GM19043 (cell line): ENCODE measurements around the gene MAPKAP1.
"Not testable (repeated sequence)": the region's sequence is repeated elsewhere in the genome, so short reads cannot be mapped to it uniquely, and the experiment has no call there.

Source experiments
- ATAC-seq: cut with Tn5 transposase; IDR thresholded peaks from one replicate; pipeline ENCODE4 v1.9.1; 2021; ENCODE audit warnings: low read depth; ENCODE audit not compliant: unreplicated experiment

The MAPKAP1 gene

GRCh38 chr9:125571824-125572223 lies 135.2 kb downstream of the MAPKAP1 start:
- ATAC-seq: not testable (repeated sequence)

GRCh38 chr9:125570246-125570645 lies 136.8 kb downstream of the MAPKAP1 start:
- no peak for ATAC-seq

DNA sequence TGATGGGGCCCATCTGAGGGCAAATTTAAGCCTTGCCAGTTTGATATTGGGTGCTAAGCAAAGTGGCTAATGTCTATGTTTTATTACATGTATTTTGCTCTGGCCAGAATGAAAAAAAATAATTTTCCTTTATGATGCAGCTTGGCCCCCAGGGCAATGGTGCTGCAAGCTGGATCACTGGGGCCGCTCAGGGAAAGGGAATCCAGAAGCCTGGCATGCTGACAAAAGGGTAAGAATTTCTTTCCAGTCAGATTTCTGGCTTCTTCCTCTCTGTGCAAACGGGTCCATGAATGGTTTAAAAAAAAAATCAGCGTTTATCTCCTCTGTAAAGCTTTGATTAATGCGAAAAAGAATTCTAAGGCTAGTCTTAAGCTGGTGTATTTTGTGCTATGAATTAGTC lies 138.4 kb downstream of the MAPKAP1 start:
- ATAC-seq: no peak

DNA sequence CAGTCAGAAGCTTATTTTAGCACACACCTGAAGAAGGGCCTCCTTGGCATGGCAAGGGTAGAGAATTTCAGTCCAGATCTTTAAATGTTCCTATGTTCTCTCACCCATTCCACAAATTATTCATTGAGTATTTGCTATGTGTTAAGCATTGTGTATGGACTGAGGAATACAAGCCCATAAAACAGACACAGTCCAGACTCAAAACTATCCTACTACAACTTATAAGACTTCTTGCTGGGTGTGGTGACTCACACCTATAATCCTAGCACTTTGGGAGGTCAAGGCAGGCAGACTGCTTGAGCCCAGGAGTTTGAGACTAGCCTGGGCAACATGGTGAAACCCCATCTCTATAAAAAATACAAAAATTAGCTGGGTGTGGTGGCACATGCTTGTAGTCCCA lies 141.0 kb downstream of the MAPKAP1 start:
- not testable (repeated sequence) for ATAC-seq

- no peak for ATAC-seq
These were observed 141.9 kb downstream of the MAPKAP1 start for GRCh38 chr9:125565126-125565525.

- ATAC-seq: no peak
These were observed 142.4 kb downstream of the MAPKAP1 start for GRCh38 chr9:125564631-125565030.

DNA sequence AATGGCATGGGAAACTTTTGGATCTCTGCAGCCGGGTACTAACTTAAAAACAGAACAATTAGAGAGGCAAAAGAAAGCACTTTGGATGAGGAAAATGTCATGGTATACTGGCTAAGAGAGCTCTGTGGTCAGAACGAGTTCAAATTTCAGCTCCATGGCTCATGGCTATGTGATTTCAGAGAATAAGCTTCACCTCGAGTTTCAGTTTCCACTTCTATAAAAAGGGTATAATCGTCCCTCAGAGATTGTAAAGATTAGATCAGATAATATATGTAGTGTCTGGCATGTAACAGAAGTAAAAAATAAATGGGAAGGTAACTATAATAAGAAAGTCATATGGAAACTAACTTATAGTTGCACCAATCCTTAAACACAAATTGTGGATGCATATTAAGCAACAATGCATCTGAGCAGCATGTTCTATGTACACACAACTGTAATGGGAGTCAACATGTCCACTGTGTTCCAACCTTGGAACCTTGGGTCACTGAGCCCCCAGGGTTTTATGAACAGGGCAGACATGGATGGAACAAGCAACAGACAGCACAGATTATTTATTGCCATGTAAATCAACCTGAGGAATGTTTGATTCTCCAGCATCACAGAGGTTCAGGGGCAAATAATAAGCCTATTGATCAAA lies 145.4 kb downstream of the MAPKAP1 start:
- peak; percentile 71 for ATAC-seq

DNA sequence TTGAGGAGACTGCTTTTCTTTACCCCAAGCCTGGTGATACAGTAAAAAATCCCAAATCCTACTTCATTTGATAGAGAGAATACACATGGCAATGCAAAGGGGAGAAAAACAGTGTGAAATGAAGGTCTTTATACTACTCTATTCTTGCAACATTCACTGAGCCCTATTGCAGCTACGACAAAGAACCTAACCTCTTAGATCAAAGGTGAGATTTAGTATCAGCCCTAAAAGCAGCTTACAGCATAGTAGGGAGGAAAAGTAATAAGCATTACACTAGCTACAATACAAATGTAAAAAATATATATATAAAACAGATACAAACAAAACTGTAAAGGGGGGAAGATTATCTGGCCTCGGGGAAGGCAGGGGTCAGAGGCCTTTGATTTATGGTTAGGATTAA lies 147.1 kb downstream of the MAPKAP1 start:
- no peak for ATAC-seq

- no peak for ATAC-seq
These were observed 147.8 kb downstream of the MAPKAP1 start for GRCh38 chr9:125559194-125559593.

DNA sequence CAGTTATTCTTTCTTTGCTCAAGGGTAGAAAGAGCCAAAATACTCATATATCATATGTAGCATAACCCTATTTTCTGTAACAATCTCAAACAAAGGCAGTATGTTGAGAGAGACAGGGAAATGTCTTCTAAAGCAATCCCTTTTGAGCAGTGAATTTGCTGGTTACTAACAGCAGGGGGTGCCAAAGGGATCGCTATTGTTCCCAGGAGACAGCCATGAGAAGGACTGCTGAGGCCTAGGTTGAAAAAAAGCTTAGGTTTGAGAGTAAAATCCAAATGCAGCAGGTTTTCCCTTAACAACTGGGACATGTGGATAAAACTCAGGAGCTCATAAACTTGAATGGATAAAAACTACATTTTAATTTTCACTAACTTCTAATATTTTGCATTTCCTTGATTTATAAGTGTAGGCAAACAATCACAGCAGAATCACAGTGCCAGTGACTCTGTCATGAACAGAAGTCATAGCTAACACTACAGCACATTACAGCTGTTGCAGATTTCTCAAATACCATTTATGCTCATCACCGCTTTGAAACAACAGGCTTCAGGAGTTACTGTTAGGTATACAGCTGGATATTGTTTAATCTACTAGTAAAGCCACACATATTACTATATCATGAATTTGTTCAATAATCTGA lies 148.4 kb downstream of the MAPKAP1 start:
- no peak for ATAC-seq

DNA sequence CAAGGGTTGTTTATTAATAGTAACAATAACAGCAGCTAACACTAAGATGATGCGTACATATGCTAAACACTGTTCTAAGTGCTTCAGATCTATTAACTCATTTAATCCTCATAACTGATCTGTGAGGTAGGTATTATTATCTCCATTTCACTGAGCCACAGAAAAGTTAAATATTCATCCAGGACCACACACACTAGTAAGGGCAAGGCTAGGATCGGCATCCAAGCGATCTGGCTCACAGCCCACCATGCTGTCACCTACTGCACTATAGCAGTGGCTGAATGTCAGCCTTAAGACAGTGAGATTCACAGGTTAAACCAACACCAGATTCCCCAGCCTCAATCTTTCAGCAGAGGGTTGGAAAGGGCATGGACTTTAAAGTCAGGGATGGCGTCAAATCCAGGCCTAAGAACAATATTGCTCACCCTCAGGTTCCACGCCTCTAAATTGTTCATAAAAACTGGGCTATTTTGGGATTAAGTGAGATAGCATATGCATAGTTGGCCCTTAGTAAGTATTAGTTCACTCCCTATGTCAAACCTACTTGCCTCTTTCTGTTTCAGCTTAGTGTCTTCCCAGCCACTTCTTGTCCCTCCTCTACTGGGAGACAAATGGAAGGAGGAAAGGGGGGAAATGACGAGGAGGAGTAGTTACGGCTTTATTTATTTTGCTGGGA lies 150.8 kb downstream of the MAPKAP1 start:
- no peak for ATAC-seq

- no peak for ATAC-seq
These were observed 152.3 kb downstream of the MAPKAP1 start for GRCh38 chr9:125554726-125555125.

- no peak for ATAC-seq
These were observed 155.2 kb downstream of the MAPKAP1 start for GRCh38 chr9:125551781-125552180.

- no peak for ATAC-seq
These were observed 156.8 kb downstream of the MAPKAP1 start for GRCh38 chr9:125549891-125550885.

GRCh38 chr9:125549465-125549871 lies 157.5 kb downstream of the MAPKAP1 start:
- no peak for ATAC-seq

GRCh38 chr9:125549039-125549438 lies 158.0 kb downstream of the MAPKAP1 start:
- ATAC-seq: no peak

DNA sequence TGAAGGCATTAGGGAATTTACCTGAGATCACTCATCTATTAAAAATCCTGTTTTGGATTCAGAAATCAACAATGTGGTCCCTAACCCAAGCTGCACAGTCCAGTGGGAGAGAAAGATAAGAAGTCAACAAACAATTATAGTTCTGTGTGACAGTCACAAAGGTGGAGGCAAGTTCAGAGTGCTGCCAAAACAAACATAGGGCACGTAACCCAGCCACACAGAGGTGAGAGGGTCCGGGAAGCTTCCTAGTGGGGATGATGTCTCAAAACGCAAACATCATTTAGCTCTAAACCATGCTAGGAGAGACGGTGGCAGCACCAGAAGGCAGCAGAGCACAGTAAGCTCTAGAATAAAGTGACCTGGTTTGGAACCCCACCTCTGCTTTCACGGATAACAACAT lies 158.9 kb downstream of the MAPKAP1 start:
- ATAC-seq: no peak

- no peak for ATAC-seq
These were observed 159.6 kb downstream of the MAPKAP1 start for GRCh38 chr9:125547368-125547767.

- no peak for ATAC-seq
These were observed 161.2 kb downstream of the MAPKAP1 start for GRCh38 chr9:125545845-125546244.

DNA sequence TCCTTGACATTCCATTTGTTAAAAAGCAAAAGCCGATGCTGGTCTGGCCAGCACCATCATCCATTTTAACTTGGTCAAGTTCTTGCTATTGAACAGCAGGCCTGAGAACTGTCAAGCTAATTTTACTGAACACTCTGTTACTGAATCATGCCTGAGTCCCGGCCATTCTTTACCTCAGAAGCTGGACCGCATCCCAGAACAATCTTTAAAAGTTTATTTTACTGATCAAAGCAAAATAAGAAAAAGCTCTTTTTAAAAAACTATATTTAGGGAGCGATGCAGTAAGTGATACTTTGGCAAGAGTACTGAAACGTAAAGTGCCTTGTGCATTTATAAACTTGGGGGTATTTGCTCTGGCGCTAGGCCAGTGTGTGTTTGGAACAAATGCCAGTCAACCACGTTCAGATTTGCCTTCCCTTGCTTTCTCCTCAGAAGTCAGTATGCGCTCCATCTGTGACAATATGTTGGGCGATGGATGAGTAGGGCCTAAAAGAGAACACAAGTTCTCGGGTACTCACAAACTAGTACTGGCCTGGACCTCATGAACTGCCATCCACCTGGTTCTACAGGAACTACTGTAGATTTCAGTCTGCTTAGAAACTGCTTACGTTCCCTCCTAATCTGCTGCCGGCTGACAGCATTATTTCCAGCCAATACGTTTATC lies 161.9 kb downstream of the MAPKAP1 start:
- ATAC-seq: no peak
